ENCODE data around the gene EIF4EBP2. TPM values are rescaled to one million over a fixed set of nuclear protein-coding genes. Genes with fewer than 3 reads are reported as not detected.

Gene EIF4EBP2
- total and polyA plus RNA-seq, 2 experiments from 2014 or later: 42.0 to 131 TPM

GRCh38 chr10:70435241-70436085 lies 31.5 kb downstream of the EIF4EBP2 start (continued):
- TF ChIP-seq ZNF462 (CRISPR knock-in tag; IDR thresholded peaks at IDR 0.05) (no peak), POLR2AphosphoS5 (IDR thresholded peaks at IDR 0.05; ENCODE audit: low read depth) (no peak), STAT1 (IDR thresholded peaks at IDR 0.05; ENCODE audit: unreplicated experiment) (no peak), ETS1 (IDR thresholded peaks at IDR 0.05) (no peak), CREB1 (CRISPR knock-in tag; IDR thresholded peaks at IDR 0.05; ENCODE audit: low read depth) (no peak), ZNF331 (CRISPR knock-in tag; IDR thresholded peaks at IDR 0.05; ENCODE audit: low read depth) (no peak), ZNF114 (CRISPR knock-in tag; IDR thresholded peaks at IDR 0.05) (no peak), EZH2phosphoT487 (IDR thresholded peaks at IDR 0.05; ENCODE audit: unreplicated experiment) (no peak), CTCF (conservative IDR thresholded peaks at IDR 0.05; ENCODE audit: low read depth in 2 of 2) (no peak)
